ENCODE measurements around the gene ACAD9.
"Not testable (repeated sequence)": the region's sequence is repeated elsewhere in the genome, so short reads cannot be mapped to it uniquely, and the experiment has no call there.

Gene ACAD9

GRCh38 chr3:128874481-128875180 lies 4.8 kb upstream of the ACAD9 start:
- Mint-ChIP-seq H3K27me3 (no peaks in the 10 kb centered on the region), H3K4me1 (peaks cover 42% of the 10 kb centered on the region), H3K36me3 (peaks cover 4% of the 10 kb centered on the region), H3K9me3 (no peaks in the 10 kb centered on the region), H3K4me3 (no peak overlapping the region), H3K27ac (no peak overlapping the region)

- Mint-ChIP-seq H3K36me3 (peaks cover 4% of the 10 kb centered on the region), H3K4me3 (peak overlapping the region; percentile 2), H3K27ac (peak overlapping the region; percentile 33), H3K9me3 (no peaks in the 10 kb centered on the region), H3K4me1 (peaks cover 47% of the 10 kb centered on the region), H3K27me3 (no peaks in the 10 kb centered on the region)
Observed at GRCh38 chr3:128875556-128876120, 3.8 kb upstream of the ACAD9 start.

GRCh38 chr3:128878011-128878457 lies 1.4 kb upstream of the ACAD9 start:
- peaks cover 9% of the 10 kb centered on the region for H3K36me3 Mint-ChIP-seq
- H3K27ac Mint-ChIP-seq, result peak overlapping the region; percentile 100
- H3K27me3 Mint-ChIP-seq, result no peaks in the 10 kb centered on the region
- H3K4me3 Mint-ChIP-seq, result peak overlapping the region; percentile 98
- H3K9me3 Mint-ChIP-seq, result no peaks in the 10 kb centered on the region
- peaks cover 71% of the 10 kb centered on the region for H3K4me1 Mint-ChIP-seq

- no peaks in the 10 kb centered on the region for H3K27me3 Mint-ChIP-seq
- peak overlapping the region; percentile 98 for H3K4me3 Mint-ChIP-seq
- H3K9me3 Mint-ChIP-seq, result no peaks in the 10 kb centered on the region
- peaks cover 73% of the 10 kb centered on the region for H3K4me1 Mint-ChIP-seq
- peak overlapping the region; percentile 100 for H3K27ac Mint-ChIP-seq
- H3K36me3 Mint-ChIP-seq, result peaks cover 9% of the 10 kb centered on the region
Observed at GRCh38 chr3:128878556-128879124, 780 bp upstream of the ACAD9 start.

GRCh38 chr3:128879991-128880390 lies 571 bp downstream of the ACAD9 start:
- Mint-ChIP-seq H3K36me3 (peaks cover 10% of the 10 kb centered on the region), H3K27ac (peak overlapping the region; percentile 100), H3K27me3 (no peaks in the 10 kb centered on the region), H3K4me1 (peaks cover 72% of the 10 kb centered on the region), H3K4me3 (peak overlapping the region; percentile 98), H3K9me3 (no peaks in the 10 kb centered on the region)

GRCh38 chr3:128880455-128880854 lies 1.0 kb downstream of the ACAD9 start:
- peak overlapping the region; percentile 98 for H3K4me3 Mint-ChIP-seq
- H3K27ac Mint-ChIP-seq, result peak overlapping the region; percentile 100
- H3K4me1 Mint-ChIP-seq, result peaks cover 70% of the 10 kb centered on the region
- peaks cover 11% of the 10 kb centered on the region for H3K36me3 Mint-ChIP-seq
- H3K27me3 Mint-ChIP-seq, H3K9me3 Mint-ChIP-seq: not testable (repeated sequence)

GRCh38 chr3:128881576-128881975 lies 2.2 kb downstream of the ACAD9 start:
- H3K4me3 Mint-ChIP-seq, result peak overlapping the region; percentile 98
- H3K4me1 Mint-ChIP-seq, result peaks cover 60% of the 10 kb centered on the region
- H3K9me3 Mint-ChIP-seq, result no peaks in the 10 kb centered on the region
- H3K27me3 Mint-ChIP-seq, result no peaks in the 10 kb centered on the region
- peaks cover 11% of the 10 kb centered on the region for H3K36me3 Mint-ChIP-seq
- peak overlapping the region; percentile 74 for H3K27ac Mint-ChIP-seq

GRCh38 chr3:128882719-128883118 lies 3.3 kb downstream of the ACAD9 start:
- H3K27ac Mint-ChIP-seq, result no peak overlapping the region
- no peaks in the 10 kb centered on the region for H3K27me3 Mint-ChIP-seq
- H3K4me3 Mint-ChIP-seq, result no peak overlapping the region
- peaks cover 50% of the 10 kb centered on the region for H3K4me1 Mint-ChIP-seq
- H3K9me3 Mint-ChIP-seq, result no peaks in the 10 kb centered on the region
- H3K36me3 Mint-ChIP-seq, result peaks cover 11% of the 10 kb centered on the region

- H3K4me1 Mint-ChIP-seq, result peaks cover 37% of the 10 kb centered on the region
- H3K36me3 Mint-ChIP-seq, result peaks cover 7% of the 10 kb centered on the region
- H3K9me3 Mint-ChIP-seq, result no peaks in the 10 kb centered on the region
- no peaks in the 10 kb centered on the region for H3K27me3 Mint-ChIP-seq
- H3K4me3 Mint-ChIP-seq, result no peak overlapping the region
- H3K27ac Mint-ChIP-seq, result no peak overlapping the region
Observed at GRCh38 chr3:128884992-128885391, 5.6 kb downstream of the ACAD9 start.

- H3K36me3 Mint-ChIP-seq, result peaks cover 2% of the 10 kb centered on the region
- H3K27me3 Mint-ChIP-seq, result no peaks in the 10 kb centered on the region
- H3K27ac Mint-ChIP-seq, result no peak overlapping the region
- no peaks in the 10 kb centered on the region for H3K4me1 Mint-ChIP-seq
- no peak overlapping the region for H3K4me3 Mint-ChIP-seq
- no peaks in the 10 kb centered on the region for H3K9me3 Mint-ChIP-seq
Observed at GRCh38 chr3:128889139-128889894, 9.9 kb downstream of the ACAD9 start.

- no peaks in the 10 kb centered on the region for H3K4me1 Mint-ChIP-seq
- peaks cover 12% of the 10 kb centered on the region for H3K36me3 Mint-ChIP-seq
- no peak overlapping the region for H3K27ac Mint-ChIP-seq
- no peaks in the 10 kb centered on the region for H3K9me3 Mint-ChIP-seq
- H3K27me3 Mint-ChIP-seq, result no peaks in the 10 kb centered on the region
- H3K4me3 Mint-ChIP-seq, result no peak overlapping the region
Observed at GRCh38 chr3:128895843-128896697, 16.6 kb downstream of the ACAD9 start.

GRCh38 chr3:128902426-128902825 lies 23.0 kb downstream of the ACAD9 start:
- Mint-ChIP-seq H3K4me1 (no peaks in the 10 kb centered on the region), H3K36me3 (peaks cover 17% of the 10 kb centered on the region), H3K9me3 (no peaks in the 10 kb centered on the region), H3K4me3 (no peak overlapping the region), H3K27ac (no peak overlapping the region), H3K27me3 (no peaks in the 10 kb centered on the region)

GRCh38 chr3:128903501-128903900 lies 24.1 kb downstream of the ACAD9 start:
- Mint-ChIP-seq H3K4me1 (no peaks in the 10 kb centered on the region), H3K27me3 (no peaks in the 10 kb centered on the region), H3K9me3 (no peaks in the 10 kb centered on the region), H3K36me3 (peaks cover 17% of the 10 kb centered on the region), H3K27ac (no peak overlapping the region), H3K4me3 (no peak overlapping the region)

- H3K27ac Mint-ChIP-seq, result no peak overlapping the region
- no peaks in the 10 kb centered on the region for H3K9me3 Mint-ChIP-seq
- H3K4me3 Mint-ChIP-seq, result no peak overlapping the region
- no peaks in the 10 kb centered on the region for H3K27me3 Mint-ChIP-seq
- no peaks in the 10 kb centered on the region for H3K4me1 Mint-ChIP-seq
- peaks cover 11% of the 10 kb centered on the region for H3K36me3 Mint-ChIP-seq
Observed at GRCh38 chr3:128906031-128906803, 26.8 kb downstream of the ACAD9 start.
